Erythroblast (primary cell): ENCODE data around the gene PDLIM5.

Source experiments
- GATA1 ChIP-seq: IDR thresholded peaks from 2 replicates; pipeline ENCODE4 v1.6.1; 2011; ENCODE audit warnings: low read depth, mild to moderate bottlenecking, control low read depth, low read length, moderate library complexity
- POLR2A ChIP-seq: IDR thresholded peaks from 2 replicates; pipeline ENCODE4 v1.6.1; 2011; ENCODE audit warnings: mild to moderate bottlenecking, low read length

DNA sequence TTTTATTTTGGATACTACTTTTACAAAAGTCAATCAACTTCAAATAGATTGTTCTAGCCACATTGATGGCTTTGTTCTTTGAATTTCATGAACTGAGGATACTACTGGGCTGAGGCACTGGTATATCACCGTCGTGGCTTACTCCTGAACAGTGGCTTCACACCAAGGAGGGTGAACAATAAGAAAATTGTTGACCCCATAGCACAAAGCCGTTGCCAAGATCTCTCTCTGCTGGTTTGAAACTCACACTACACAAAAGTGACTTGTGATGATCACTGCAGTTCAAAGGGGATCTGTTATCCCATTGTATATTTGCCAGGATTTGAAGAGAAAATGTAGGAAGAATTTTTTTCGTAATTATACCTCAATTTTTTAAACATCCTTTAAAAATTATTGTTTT is 119.6 kb downstream of the PDLIM5 start:
- no peak for TF ChIP-seq POLR2A
- TF ChIP-seq GATA1: no peak
